GM12891 (cell line): ENCODE results near the gene NRGN.
"Not testable (repeated sequence)": the region's sequence is repeated elsewhere in the genome, so short reads cannot be mapped to it uniquely, and the experiment has no call there.

Experiments
- DNase-seq: peaks from one replicate; pipeline ENCODE4 v3.0.0; 2011; ENCODE audit warnings: low spot score; ENCODE audit not compliant: insufficient read length
- FAIRE-seq: peaks from 2 replicates; lab custom pipeline; 2011; peaks lifted over from hg19 to GRCh38; lab: Jason Lieb, UNC
- PAX5 ChIP-seq: IDR thresholded peaks from 2 replicates; pipeline ENCODE4 v1.6.1; 2011; ENCODE audit warnings: low read length, moderate library complexity, mild to moderate bottlenecking; ENCODE audit not compliant: insufficient read depth, severe bottlenecking
- POLR2A ChIP-seq: IDR thresholded peaks from 2 replicates; pipeline ENCODE4 v1.6.1; 2011; ENCODE audit warnings: low read depth, low read length, control low read depth
- POLR2AphosphoS5 ChIP-seq: IDR thresholded peaks from 2 replicates; pipeline ENCODE4 v1.6.1; 2011; ENCODE audit warnings: low read depth, low read length, control low read depth
- POU2F2 ChIP-seq: IDR thresholded peaks from 2 replicates; pipeline ENCODE4 v1.6.1; 2011; ENCODE audit warnings: low read depth, mild to moderate bottlenecking, control low read depth, low read length, moderate library complexity
- SPI1 ChIP-seq: IDR thresholded peaks from 2 replicates; pipeline ENCODE4 v1.6.1; 2011; ENCODE audit warnings: low read depth, low read length, control low read depth
- TAF1 ChIP-seq: IDR thresholded peaks from 2 replicates; pipeline ENCODE4 v1.6.1; 2011; ENCODE audit warnings: low read depth, low read length, control low read depth

NRGN gene

DNA sequence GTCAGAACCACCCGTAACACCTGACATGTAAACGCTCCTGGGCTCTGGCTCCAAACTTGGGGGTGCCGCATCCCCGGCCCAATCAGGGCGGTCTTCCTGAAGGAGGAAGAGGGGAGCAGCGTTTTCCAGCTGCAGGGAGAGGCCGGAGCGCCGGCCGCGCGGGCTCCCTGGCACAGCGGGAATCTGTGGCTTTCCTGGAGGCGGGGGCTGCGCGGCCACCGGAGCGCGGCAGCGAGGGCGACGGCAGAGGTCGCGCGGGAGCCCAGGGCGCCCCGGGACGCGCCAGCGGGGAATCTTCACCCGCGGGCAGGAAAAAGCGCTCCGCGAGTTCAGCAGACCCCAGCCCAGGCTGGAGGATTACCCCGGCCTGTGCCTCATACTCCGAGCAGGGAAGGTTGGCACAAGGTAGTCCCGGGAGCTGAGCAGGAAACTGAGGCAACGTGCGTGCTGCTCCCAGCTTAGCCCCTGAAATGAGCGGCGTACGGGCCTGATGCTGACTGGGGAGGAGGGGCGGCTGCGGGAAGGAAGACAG, 22.9 kb downstream of the NRGN start:
- TF ChIP-seq POU2F2 (no peak), SPI1 (no peak), PAX5 (no peak), POLR2A (no peak), POLR2AphosphoS5 (no peak), TAF1 (no peak)
- no peak for DNase-seq
- no peak for FAIRE-seq

- DNase-seq (no peak), FAIRE-seq (no peak)
- TF ChIP-seq PAX5 = no peak
- TF ChIP-seq TAF1 = no peak
- no peak for TF ChIP-seq POLR2A
- TF ChIP-seq POLR2AphosphoS5 = no peak
- TF ChIP-seq POU2F2 = no peak
- no peak for TF ChIP-seq SPI1
These were observed 23.6 kb downstream of the NRGN start for GRCh38 chr11:124763156-124763947.

DNA sequence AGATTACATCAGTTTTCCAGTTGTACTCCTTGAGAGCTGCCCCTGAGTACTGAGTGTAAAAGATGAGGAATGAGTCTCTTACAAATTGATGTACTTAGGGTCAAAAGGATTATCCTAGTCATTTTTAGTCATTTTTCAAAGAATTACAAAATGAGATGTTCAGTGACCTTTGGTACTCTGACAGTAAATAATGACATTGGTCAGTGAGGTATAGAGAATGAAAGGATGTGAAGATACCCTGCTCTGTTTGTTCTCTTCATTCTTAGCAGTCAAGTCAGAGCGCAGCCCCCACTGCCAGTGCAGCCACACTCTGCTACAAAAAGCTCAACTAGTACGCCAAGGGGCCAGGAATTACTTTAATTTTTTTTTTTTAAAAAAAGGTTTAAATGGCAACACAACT, 26.4 kb downstream of the NRGN start:
- no peak for TF ChIP-seq TAF1
- TF ChIP-seq POU2F2 = no peak
- TF ChIP-seq SPI1 = no peak
- TF ChIP-seq POLR2AphosphoS5 = no peak
- no peak for TF ChIP-seq PAX5
- no peak for TF ChIP-seq POLR2A
- no peak for DNase-seq
- FAIRE-seq = no peak

GRCh38 chr11:124768914-124769313, 29.2 kb downstream of the NRGN start:
- TF ChIP-seq SPI1 = no peak
- FAIRE-seq = no peak
- no peak for DNase-seq

GRCh38 chr11:124769806-124770774, 30.3 kb downstream of the NRGN start:
- DNase-seq = no peak
- no peak for FAIRE-seq
- TF ChIP-seq TAF1 = no peak

DNA sequence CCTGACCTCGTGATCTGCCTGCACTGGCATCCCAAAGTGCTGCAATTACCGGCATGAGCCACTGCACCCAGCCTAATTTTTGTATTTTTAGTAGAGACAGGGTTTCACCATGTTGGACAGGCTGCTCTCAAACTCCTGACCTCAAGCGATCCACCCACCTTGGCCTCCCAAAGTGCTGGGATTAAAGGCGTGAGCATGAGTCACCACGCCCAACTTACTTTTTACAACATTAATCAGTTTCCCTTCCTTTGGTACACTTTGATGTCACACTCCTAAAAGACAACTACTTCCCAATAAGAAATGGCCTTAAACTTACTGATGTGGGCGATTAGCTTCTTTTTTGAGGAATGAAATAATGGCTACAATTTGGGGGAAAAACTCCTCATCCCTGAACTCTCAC, 31.2 kb downstream of the NRGN start:
- FAIRE-seq = peak; percentile 31

DNA sequence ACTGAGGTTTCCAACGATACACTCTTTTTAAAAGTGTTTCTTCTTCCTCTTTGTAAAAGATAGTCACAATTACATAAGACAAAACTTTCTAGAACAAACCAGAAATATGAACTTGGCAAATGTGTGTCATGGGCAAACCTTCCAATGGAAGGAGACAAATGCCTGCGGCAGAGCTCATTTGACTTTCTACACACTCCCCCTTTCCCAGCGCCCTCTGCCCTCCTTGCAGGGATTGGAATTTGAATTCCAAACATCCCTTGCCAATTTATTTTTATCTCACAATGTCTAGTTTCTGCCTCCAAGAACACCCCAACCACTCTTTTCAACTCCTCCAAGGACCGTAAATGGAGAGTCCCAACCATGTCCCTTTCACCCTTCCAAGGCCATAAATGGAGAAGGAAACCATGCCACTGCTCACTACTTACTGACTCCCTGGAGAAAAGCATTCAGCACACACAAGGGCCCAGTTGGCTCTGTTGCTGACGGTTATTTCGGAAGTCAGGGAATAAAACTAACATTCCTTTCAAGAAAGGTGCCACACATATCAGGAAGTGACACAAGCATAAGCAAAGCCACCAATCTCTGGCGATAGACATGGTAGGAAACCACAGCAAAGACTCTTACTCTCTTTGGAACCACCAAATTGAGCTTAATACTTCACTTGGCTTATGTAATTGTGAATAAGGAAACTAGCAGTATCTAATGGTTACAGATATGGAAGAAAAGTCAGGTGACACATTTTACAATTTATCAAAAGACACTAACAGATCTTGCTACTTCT, 37.3 kb downstream of the NRGN start:
- DNase-seq = no peak
- no peak for TF ChIP-seq TAF1
- TF ChIP-seq POLR2A = no peak
- no peak for TF ChIP-seq POU2F2
- no peak for FAIRE-seq

More for the DNA sequence above, 31.2 kb downstream of the NRGN start:
- DNase-seq = not testable (repeated sequence)

- FAIRE-seq (no peak), DNase-seq (no peak)
- TF ChIP-seq TAF1 (no peak), POLR2A (no peak), SPI1 (no peak), POLR2AphosphoS5 (no peak), POU2F2 (no peak), PAX5 (no peak)
These were observed 38.5 kb downstream of the NRGN start for GRCh38 chr11:124778281-124778680.

DNA sequence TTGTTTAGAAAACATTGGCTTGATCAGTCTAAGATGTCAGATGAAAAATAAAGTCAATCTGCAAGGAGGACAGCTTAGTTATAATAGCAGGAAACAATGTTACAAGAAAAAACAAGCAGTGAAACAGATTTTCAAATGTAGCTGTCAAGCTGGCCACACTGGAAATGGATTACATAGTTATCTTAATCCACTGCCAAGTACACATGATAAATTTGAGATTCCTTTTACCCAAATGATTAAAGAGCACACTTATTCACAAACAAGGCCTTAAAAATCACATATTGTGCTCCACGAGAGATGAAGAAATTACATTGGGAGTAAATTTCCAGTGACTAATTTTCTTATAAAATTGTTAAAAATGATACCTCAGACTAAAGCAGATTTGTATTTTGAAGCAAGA, 39.8 kb downstream of the NRGN start:
- FAIRE-seq = peak; percentile 50
- no peak for DNase-seq
- no peak for TF ChIP-seq POLR2A
- TF ChIP-seq TAF1 = no peak
- TF ChIP-seq SPI1 = no peak
- no peak for TF ChIP-seq PAX5
- no peak for TF ChIP-seq POLR2AphosphoS5
- TF ChIP-seq POU2F2 = no peak

- TF ChIP-seq TAF1 (no peak), POLR2AphosphoS5 (no peak), PAX5 (no peak), POU2F2 (no peak), SPI1 (no peak), POLR2A (no peak)
- FAIRE-seq = no peak
These were observed 43.3 kb downstream of the NRGN start for GRCh38 chr11:124783002-124783401.

More at GRCh38 chr11:124783002-124783401, 43.3 kb downstream of the NRGN start:
- no peak for DNase-seq
